ENCODE measurements around the gene SMIM41.

SMIM41 gene

DNA sequence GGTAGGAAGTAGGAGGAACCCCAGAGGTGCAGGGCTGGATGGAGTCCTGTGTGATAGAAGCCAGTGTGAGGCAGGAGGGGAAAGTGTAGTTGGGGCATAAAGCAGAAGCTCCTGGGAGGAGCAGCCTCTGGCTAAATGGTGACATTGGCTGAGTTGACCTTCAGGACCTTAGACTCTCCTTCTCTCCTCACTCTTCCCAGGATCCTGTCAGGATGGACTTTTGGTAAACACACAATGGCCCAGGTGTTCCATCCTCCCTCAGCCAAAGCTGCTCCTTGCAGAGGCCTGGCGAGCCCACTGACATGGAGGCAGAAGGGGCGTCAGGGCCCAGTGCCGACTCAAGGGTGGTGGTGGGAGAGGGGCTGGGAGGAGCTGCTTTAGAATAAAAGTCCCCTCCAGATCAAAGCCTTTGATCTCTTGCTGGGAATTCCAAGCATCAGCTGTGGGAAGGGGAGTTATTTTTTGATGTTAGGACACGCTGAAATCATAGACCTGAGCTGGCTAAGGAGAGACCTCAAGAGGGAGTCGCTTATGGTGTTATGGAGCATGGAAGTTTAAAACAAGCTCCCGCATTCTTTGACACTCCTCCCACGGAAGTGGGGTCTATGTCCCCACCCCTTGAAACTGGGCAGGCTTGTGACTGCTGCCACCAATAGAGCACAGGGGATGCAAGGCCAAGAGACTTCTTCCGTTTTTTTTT, 44.1 kb downstream of the SMIM41 start:
- no peak for DNase-seq

DNA sequence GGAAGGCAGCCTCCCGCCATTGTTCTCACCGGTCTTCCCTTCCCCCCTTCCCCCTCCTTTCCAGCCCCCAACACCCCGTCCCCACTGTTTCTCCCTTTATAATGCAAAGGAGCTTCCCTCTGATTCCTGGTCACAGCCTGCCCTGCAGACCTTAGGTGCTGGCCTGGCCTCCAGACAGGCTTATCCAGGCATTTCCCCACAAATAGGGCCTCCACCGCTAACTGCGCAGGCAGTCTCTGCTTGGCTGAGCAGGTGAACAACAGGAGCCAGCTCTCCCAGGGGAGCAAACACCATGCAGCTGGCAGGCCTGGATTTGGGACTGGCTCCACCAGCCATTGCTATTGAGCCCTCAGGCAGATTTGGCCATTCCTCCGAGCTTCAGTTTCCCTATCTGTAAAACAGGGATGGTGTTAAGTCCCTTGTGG, 46.0 kb downstream of the SMIM41 start:
- DNase-seq: peak; percentile 23

- DNase-seq: no peak
These were observed 46.6 kb downstream of the SMIM41 start for GRCh38 chr12:52126050-52126604.

GRCh38 chr12:52126605-52127578, 47.4 kb downstream of the SMIM41 start:
- no peak for DNase-seq

GRCh38 chr12:52127683-52128450, 48.4 kb downstream of the SMIM41 start:
- no peak for DNase-seq

GRCh38 chr12:52130711-52131110, 51.2 kb downstream of the SMIM41 start:
- DNase-seq: peak; percentile 60

DNA sequence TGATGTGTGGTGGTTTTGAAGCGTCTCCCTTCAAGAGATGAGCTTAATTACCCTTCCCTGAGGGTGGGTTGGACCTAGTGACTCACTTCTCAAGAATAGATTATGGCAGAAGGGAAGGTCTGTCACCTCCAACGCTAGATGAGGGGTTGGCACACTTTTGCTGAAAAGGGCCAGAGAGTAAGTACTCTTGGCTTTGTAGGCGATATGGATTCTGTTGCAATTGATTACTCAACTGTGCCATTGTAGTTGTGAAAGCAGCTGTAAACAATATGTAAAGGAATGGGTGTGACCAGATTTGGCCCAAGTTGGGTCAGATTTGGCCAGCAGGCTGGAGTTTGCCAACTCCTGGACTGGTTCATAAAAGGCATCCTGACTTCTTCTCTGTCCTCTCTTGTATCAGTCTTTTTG, 53.3 kb downstream of the SMIM41 start:
- no peak for DNase-seq

GRCh38 chr12:52137746-52138145, 58.2 kb downstream of the SMIM41 start:
- no peak for DNase-seq

- DNase-seq: no peak
These were observed 59.6 kb downstream of the SMIM41 start for GRCh38 chr12:52139147-52139546.

DNA sequence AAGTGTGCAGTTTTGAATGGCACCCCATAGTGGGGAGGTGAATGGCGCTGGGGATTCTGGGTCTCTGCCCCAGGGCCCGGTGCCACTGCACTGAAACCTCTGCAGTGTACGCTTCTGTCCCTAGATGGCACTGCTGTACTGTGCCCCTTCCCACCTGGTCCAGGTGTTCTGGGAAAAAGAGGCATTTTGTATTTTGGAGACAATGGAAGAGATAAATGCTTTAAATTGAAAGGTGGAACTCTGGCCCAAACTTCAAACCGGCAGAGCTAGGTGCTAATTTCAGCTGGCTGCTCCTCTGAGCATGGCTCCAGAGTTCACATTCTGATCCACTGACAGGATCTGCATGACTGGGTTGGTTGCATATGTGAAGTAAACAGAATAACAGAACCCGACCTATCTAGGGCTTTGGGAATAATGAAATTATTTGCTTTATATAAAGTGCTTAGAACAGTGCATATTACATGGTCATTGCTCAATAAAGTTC, 60.1 kb downstream of the SMIM41 start:
- DNase-seq: peak; percentile 10

- DNase-seq: no peak
These were observed 61.8 kb downstream of the SMIM41 start for GRCh38 chr12:52141306-52141705.

DNA sequence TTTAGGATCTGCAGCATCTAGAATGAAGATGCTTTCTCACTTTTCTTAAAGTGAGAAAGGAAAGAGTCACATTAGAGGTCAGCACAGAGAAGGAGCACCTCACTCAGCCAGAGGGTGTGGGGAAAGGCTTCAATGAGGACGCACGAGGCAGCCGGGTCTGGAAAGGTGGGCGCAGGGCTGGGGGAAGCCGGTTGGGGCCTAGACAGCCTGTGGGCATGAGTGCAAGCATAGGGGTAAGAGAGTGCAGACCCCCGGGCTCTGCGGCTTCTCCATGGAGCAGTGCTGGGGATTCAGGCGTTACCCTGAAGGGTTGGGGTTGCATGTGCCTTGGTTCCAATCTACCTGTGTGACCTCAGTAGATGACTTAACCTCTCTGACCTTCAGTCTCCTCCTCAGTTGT, 62.4 kb downstream of the SMIM41 start:
- no peak for DNase-seq

- no peak for DNase-seq
These were observed 62.9 kb downstream of the SMIM41 start for GRCh38 chr12:52142431-52142830.

- DNase-seq: no peak
These were observed 65.2 kb downstream of the SMIM41 start for GRCh38 chr12:52144512-52145227.

- DNase-seq: no peak
These were observed 66.0 kb downstream of the SMIM41 start for GRCh38 chr12:52145228-52146088.

DNA sequence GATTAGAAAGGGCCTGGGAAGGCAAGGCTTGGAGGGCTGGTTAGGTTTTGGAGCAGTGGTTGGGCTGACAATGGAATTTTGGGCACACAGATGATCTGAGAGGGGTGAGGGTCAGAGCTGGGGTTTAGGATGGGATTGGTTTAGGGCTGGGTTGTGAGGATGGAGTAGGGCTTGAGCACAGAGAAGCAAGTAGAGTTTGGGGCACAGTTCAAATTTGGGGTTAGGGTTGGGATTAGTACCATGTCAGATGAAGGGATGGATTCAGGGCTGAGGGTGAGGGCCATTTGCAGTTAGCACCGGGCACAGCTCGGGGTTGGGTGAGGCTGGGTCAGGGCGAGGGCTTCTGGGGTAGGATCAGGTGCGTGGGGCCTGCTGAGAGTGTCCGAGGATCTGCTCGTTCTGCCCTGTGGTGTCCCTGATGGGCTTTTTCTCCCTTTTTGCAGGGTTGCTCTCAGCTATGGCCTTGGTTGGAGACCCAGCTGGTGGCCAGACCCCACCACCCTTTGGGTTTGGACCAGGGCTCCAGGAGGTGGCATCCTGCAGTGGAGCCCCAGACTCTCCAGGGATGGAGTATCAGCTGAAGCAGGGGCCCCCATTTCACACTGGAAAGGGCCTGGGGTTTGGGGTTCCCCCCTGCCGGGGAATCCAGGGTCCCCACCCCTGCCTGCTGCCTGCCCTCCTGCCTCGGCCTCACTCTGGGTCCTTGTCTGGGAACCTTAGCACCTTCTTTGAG, 66.8 kb downstream of the SMIM41 start:
- no peak for DNase-seq

- DNase-seq: no peak
These were observed 67.4 kb downstream of the SMIM41 start for GRCh38 chr12:52146822-52147366.

DNA sequence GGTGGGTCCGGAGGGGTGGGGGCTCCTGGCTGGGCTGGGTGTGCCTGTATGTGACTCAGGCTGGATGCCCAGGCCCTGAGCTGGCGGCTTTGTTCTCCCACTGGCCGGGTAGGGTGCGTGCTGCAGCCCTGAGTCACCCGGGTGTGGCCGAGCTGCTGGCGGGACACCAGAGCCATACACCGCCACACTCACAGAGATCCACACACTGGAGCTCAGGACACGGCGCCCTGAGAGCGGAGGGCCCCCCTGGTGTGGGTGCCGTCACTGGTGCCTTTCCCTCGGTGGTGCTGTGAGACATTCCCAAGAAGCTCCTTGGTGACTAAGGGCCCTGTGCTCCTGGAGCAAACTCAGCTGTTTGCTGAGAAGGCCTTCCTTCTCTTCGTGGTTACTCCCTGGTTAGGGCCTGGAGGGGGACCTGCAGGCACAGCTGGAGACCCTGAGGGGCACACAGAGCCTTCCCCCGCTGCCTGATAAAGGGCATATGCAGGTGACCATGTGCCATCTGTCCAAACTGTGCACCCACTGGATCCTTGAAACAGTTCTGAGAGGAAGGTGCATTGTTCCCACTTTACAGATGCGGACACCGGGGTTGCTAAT, 68.0 kb downstream of the SMIM41 start:
- no peak for DNase-seq

DNA sequence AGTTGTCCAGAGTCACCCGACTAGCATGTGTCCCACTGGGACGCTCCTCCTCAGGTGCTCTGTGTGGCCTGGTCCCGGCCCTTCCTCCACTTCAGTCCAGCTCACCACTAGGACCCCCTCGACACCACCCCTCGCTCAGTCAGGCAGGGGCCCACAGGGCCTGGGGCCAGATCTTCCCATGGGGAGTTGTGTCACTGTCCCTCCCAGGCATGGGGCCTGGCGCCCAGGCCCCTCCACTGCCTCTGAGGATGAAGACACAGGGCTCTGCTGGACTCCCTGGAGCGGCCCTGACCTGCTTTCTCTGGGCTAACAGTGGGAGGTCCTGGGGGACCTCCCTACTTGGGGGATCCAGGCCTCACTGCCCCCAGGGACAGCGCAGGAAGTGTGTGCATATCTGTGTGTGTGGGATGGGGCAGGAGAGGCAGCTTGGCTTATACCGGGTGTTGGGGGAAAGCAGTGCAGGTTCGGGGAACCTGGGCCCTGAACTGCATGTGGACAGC, 68.5 kb downstream of the SMIM41 start:
- no peak for DNase-seq

Measured in DMS79 (cell line).